ENCODE data around the gene KCNE1. TPM values are rescaled to one million over a fixed set of nuclear protein-coding genes. Genes with fewer than 3 reads are reported as not detected.

KCNE1 gene
- total and polyA plus RNA-seq, 2 of the 4 experiments (the other 2 are of a cell fraction) = 0.46 to 0.90 TPM

DNA sequence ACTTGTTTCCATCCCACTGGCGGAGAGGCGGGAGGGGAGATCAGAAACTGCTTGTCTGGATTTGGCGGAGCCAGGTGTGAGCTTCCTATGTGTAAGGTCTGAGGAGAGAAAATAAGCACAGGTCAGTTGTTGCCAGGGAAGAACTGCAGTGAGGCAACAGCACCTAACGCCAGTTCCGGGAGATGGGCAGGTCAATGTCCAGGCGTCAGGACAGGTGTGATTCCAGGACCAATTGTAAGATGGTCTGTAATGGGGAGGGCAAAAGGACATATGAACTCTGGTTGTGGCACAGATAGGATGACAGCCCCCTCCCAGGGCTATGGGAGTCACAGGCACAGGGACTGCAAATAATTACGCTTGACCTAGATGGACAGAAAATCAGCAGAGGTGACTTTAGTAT is 9.6 kb upstream of the KCNE1 start:
- no peak overlapping the region for H2BK15ac ChIP-seq (ENCODE audit: low read depth, low read length)
- no peak overlapping the region for H3K4me3 ChIP-seq (ENCODE audit: insufficient read depth, low read depth, low read length)
- peaks cover 57% of the 10 kb centered on the region for H3K36me3 ChIP-seq (ENCODE audit: control insufficient read depth, insufficient read depth, low read length)
- H3K4me1 ChIP-seq (ENCODE audit: control insufficient read depth, insufficient read depth, low read length) = peaks cover 17% of the 10 kb centered on the region
- H2BK20ac ChIP-seq (ENCODE audit: low read depth, low read length) = no peak overlapping the region
- no peak overlapping the region for H3K18ac ChIP-seq (ENCODE audit: low read depth, low read length)
- H4K8ac ChIP-seq (ENCODE audit: low read depth in 2 of 2, low read length in 2 of 2) = no peak overlapping the region
- H3K79me1 ChIP-seq (ENCODE audit: low read depth in 1 of 2, low read length in 2 of 2) = peaks cover 25 to 72% of the 10 kb centered on the region in 2 experiments
- intact Hi-C loops (cut with micrococcal nuclease) (no loop called here), dilution Hi-C loops (cut with HindIII; ENCODE audit: low sequenced_read_pairs, unreplicated experiment) (no loop called here), in situ Hi-C loops (cut with MboI; ENCODE audit: low sequenced_read_pairs) (loop anchor here (5.0 kb wide), 1 partner anchor 66 kb away; no protein-coding TSS in a partner anchor)
- peaks cover 22% of the 10 kb centered on the region for H3K9me1 ChIP-seq (ENCODE audit: insufficient read depth, low read length)
- BruUV-seq (replicated peaks) = no TSS peak
- H3K56ac ChIP-seq (ENCODE audit: extremely low read depth, insufficient read depth, low read length) = no peak overlapping the region
- CTCF ChIA-PET = no interaction called here
- no peak overlapping the region for H4K91ac ChIP-seq (ENCODE audit: insufficient read depth, low read depth, low read length)
- no peak overlapping the region for H2AK5ac ChIP-seq (ENCODE audit: low read depth, low read length)
- no peaks in the 10 kb centered on the region for H3K9me3 ChIP-seq (ENCODE audit: control insufficient read depth, insufficient read depth, low read length)
- TF ChIP-seq NFE2L2 (IDR thresholded peaks at IDR 0.05; ENCODE audit: low read depth, low read length) = no peak
- no peak overlapping the region for H2AK9ac ChIP-seq (replicated peaks; ENCODE audit: low read depth, low read length, poor library complexity)
- DNase-seq = no peak
- no peak overlapping the region for H2BK120ac ChIP-seq (ENCODE audit: low read depth, low read length)
- no peak overlapping the region for H3K9ac ChIP-seq (ENCODE audit: low read depth, low read length)
- no peak overlapping the region for H2BK5ac ChIP-seq (ENCODE audit: low read depth, low read length, poor library complexity, severe bottlenecking)
- peaks cover 65% of the 10 kb centered on the region for H4K20me1 ChIP-seq (ENCODE audit: insufficient read depth, low read length)
- no peak overlapping the region for H3K27ac ChIP-seq (ENCODE audit: insufficient read depth, low read length)
- POLR2A ChIA-PET (ENCODE audit: unreplicated experiment) = no interaction called here
- H2AFZ ChIP-seq (replicated peaks; ENCODE audit: low read length, poor library complexity) = no peak overlapping the region
- H3K23ac ChIP-seq (ENCODE audit: low read depth, low read length) = no peak overlapping the region
- no peak overlapping the region for H4K5ac ChIP-seq (ENCODE audit: low read depth, low read length)
- H3K27me3 ChIP-seq (ENCODE audit: control insufficient read depth, insufficient read depth, low read length) = no peaks in the 10 kb centered on the region
- no peak overlapping the region for H3K14ac ChIP-seq (replicated peaks; ENCODE audit: low read depth, low read length)
- no peak overlapping the region for H3K4ac ChIP-seq (ENCODE audit: low read depth, low read length)
- H3K4me2 ChIP-seq (ENCODE audit: low read depth, low read length) = no peak overlapping the region
- 100% methylated on average over 3 of the region's 7 CpGs; no CpG with 5 or more reads in 1 of the 2 experiments for WGBS, 2 experiments (ENCODE audit: extremely low coverage in 2 of 2, insufficient read length in 1 of 2)
- ATAC-seq (ENCODE audit: low read depth) = no peak
